BJ (cell line): ENCODE results near the gene HEXB. TPM values are rescaled to one million over a fixed set of nuclear protein-coding genes. Genes with fewer than 3 reads are reported as not detected.

Experiments used
- CTCF ChIA-PET: fragments of 350-600 bp; formaldehyde crosslinking; extraction: SDS; loops from one replicate; lab custom pipeline; 2021; ENCODE audit warnings: antibody characterized with exemption, inconsistent platforms; lab: Yijun Ruan, JAX
- POLR2A ChIA-PET: fragments of 300-600 bp; sonication (Branson Sonifier 250); formaldehyde crosslinking; extraction: SDS; loops from one replicate; lab custom pipeline; 2021; ENCODE audit warnings: antibody characterized with exemption; lab: Charles Lee
- DNase-seq: peaks from one replicate; pipeline ENCODE4 v3.0.0-alpha.2; 2011; ENCODE audit warnings: low read depth
- H3K27me3 ChIP-seq: 2 replicates; pipeline ENCODE4 v1.6.0; 2011; ENCODE audit warnings: low read length; ENCODE audit not compliant: control insufficient read depth, insufficient read depth
- H3K36me3 ChIP-seq: 2 replicates; pipeline ENCODE4 v1.5.1; 2011; ENCODE audit warnings: low read length; ENCODE audit not compliant: control insufficient read depth, insufficient read depth
- H3K4me3 ChIP-seq: 2 replicates; pipeline ENCODE4 v1.5.1; 2011; ENCODE audit warnings: low read depth, mild to moderate bottlenecking, control low read depth, low read length
- polyA plus RNA-seq: library from polyadenylated mRNA; depleted of rRNA; stranded (reverse); fragments of >200 nt; gene quantifications from 2 replicates; pipeline ENCODE4 v1.2.3, GENCODE V29; 2011
- TF ChIP-seq, protein P1 (sequence below): IDR thresholded peaks from 2 replicates; pipeline ENCODE4 v1.5.1; 2011; ENCODE audit warnings: low read depth, mild to moderate bottlenecking, control low read depth, inconsistent platforms, low read length, moderate library complexity; ENCODE audit not compliant: insufficient read depth

HEXB gene
- polyA plus RNA-seq, 1 experiment = 71.0 TPM

DNA sequence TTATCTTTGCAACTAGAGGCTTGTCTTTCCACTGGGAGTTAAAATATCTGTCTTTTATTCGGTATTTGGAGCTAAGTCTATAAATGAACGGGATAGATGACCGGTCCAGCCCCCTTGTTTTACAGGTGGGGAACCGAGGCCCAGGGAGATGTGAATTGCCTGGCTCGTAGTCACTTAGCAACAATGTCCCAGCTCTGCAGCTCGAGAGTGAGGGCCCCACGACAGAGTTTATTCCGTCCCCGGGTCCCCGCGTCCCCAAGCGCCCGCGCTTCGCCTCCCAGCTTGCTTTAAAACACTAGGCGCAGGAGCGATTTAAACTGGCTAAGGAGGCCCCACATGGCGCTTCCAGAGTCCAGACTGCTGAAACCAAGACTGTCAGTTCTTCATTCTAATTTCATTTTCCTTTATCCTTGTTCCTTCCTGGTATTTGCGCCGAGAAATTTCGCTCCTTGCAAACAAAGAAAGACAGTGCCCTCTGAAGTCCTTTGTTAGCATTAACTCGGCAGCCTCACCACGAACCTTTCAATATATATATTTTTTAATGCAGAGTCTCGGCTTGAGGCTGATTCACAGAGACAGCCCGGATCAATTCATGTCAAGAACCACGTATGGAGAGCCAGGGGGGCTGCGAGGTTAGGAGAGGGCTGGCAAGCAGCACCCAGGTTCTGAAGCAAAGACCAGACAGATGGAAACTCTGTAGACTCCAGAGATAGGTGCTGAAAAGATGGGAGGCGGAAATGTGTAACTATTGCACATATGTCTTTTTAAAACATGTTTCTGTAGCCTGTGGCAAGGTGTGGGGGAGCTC, 43.1 kb upstream of the HEXB start:
- no peaks in the 10 kb centered on the region for H3K27me3 ChIP-seq
- H3K4me3 ChIP-seq = peak overlapping the region; percentile 82
- POLR2A ChIA-PET = no interaction called here
- H3K36me3 ChIP-seq = no peaks in the 10 kb centered on the region
- CTCF ChIA-PET = interaction anchor here (0.6 to 4.7 kb wide), 25 partner anchors 9 to 1050 kb away, joined by 3 to 33 read pairs (median 4); no protein-coding TSS in a partner anchor
- DNase-seq = no peak
- TF ChIP-seq, protein P1, sequence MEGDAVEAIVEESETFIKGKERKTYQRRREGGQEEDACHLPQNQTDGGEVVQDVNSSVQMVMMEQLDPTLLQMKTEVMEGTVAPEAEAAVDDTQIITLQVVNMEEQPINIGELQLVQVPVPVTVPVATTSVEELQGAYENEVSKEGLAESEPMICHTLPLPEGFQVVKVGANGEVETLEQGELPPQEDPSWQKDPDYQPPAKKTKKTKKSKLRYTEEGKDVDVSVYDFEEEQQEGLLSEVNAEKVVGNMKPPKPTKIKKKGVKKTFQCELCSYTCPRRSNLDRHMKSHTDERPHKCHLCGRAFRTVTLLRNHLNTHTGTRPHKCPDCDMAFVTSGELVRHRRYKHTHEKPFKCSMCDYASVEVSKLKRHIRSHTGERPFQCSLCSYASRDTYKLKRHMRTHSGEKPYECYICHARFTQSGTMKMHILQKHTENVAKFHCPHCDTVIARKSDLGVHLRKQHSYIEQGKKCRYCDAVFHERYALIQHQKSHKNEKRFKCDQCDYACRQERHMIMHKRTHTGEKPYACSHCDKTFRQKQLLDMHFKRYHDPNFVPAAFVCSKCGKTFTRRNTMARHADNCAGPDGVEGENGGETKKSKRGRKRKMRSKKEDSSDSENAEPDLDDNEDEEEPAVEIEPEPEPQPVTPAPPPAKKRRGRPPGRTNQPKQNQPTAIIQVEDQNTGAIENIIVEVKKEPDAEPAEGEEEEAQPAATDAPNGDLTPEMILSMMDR = peak; percentile 69

DNA sequence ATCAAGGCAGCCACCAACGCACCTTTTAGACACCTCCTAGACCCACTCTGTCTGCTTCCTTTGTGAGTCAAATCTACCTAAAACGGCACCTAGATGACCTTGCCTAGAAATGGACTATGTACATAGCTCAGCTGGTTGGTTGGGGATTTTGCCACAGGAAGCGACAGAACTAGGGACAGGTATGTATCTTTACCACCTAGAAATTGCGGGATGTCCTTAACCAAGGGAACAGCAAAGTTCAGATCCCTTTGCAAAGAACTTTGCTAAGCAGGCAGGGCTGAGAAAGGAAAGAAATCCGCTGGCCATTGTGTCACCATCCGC, 42.5 kb upstream of the HEXB start:
- POLR2A ChIA-PET = no interaction called here

DNA sequence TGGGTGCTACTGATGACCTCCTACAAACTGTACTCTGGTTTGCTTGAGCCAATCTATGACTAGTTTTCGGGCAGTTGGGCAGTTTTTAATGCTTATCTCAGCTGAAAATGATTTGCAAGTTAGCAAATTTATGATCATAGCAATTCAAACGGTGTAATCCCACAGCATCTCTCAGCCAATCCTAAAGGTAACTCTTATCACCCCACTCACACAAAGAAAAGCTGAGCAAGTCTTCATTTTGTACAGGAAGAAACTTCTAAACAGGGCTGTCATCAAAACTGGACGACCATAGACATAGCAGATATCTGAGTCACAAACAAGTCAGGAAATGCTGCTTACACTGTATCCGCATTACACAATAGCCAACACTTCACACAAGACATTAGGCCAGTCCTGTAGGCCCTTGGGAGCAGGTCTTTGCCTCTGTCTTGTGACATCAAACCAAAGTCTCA, 41.9 kb upstream of the HEXB start:
- H3K27me3 ChIP-seq = no peaks in the 10 kb centered on the region
- no peak overlapping the region for H3K4me3 ChIP-seq
- TF ChIP-seq, protein P1 = no peak
- CTCF ChIA-PET = interaction anchor here (0.9 to 4.7 kb wide), 15 partner anchors 366 to 1052 kb away, joined by 3 to 33 read pairs (median 5); no protein-coding TSS in a partner anchor
- POLR2A ChIA-PET = no interaction called here
- DNase-seq = peak; percentile 78
- no peaks in the 10 kb centered on the region for H3K36me3 ChIP-seq

More for the DNA sequence above, 42.5 kb upstream of the HEXB start:
- TF ChIP-seq, protein P1 = no peak
- CTCF ChIA-PET = interaction anchor here (0.9 to 4.7 kb wide), 21 partner anchors 9 to 1051 kb away, joined by 3 to 33 read pairs (median 4); no protein-coding TSS in a partner anchor
- no peak overlapping the region for H3K4me3 ChIP-seq
- no peaks in the 10 kb centered on the region for H3K36me3 ChIP-seq
- DNase-seq = no peak
- no peaks in the 10 kb centered on the region for H3K27me3 ChIP-seq

DNA sequence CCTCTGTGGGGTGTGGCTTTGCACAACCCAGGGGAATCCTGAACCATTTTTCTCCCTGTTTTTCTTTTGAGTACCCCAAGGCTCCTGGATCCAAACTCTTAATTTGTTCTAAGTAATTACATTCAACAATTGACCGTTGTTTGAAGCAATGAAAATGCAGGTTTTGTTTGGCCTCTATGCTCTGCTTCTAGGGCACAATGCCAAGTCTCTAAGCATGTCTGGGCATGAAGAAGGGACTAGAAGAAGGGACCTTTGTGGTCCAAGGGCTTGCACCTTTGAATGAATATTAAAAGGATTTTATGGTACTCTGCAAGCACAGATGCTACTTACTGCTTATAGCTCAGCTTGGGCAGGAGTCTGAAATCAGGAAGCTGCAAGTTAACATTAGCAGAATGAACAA, 37.9 kb upstream of the HEXB start:
- ChIA-PET CTCF (interaction anchor here (1.2 to 3.1 kb wide), 3 partner anchors 390 to 1056 kb away, joined by 3 to 19 read pairs (median 3); no protein-coding TSS in a partner anchor), POLR2A (no interaction called here)
- Histone ChIP-seq H3K36me3 (no peaks in the 10 kb centered on the region), H3K4me3 (no peak overlapping the region), H3K27me3 (no peaks in the 10 kb centered on the region)
- DNase-seq = no peak
- TF ChIP-seq, protein P1 = no peak

DNA sequence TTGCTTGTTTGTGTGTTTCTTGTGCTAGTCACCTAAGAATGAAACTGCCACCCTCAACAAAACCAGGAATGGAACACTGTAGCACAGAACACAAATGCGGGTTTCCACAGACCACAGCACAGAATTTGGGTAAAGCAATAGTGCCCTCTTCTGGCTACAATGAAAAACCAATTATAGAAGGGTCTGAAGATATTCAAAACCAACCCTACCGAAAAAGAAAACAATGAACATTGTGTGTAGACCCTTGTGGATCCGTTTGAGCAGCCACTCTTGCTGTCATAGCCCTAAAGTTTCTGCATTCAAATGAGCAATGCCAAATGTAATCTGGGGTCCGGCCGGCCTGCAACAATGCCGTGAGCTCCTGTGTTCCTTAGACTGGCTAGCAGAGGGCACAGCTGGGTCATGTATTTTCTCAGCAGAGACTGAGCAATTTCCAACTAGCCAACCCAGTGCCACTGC, 36.2 kb upstream of the HEXB start:
- Histone ChIP-seq H3K36me3 (no peaks in the 10 kb centered on the region), H3K27me3 (no peaks in the 10 kb centered on the region), H3K4me3 (no peak overlapping the region)
- CTCF ChIA-PET = interaction anchor here (0.7 to 2.9 kb wide), 16 partner anchors 8 to 1129 kb away, joined by 3 to 38 read pairs (median 4); partner anchors contain the start of gene ENC1
- TF ChIP-seq, protein P1 = peak; percentile 65
- POLR2A ChIA-PET = no interaction called here
- no peak for DNase-seq
